T-helper 1 cell treated with Interleukin-12 subunit alpha and Interleukin-12 subunit beta and Interleukin-4 antibody, amounts not matched to agents 30 μg/mL and 1 μg/mL, for 36 hours (primary cell): ENCODE results near the gene WNT7B.

Experiments
- H3K27ac Mint-ChIP-seq: one replicate; pipeline ENCODE4 v1.8.0; 2021; ENCODE audit warnings: mild to moderate bottlenecking, mixed read lengths
- H3K27me3 Mint-ChIP-seq: one replicate; pipeline ENCODE4 v1.8.0; 2021; ENCODE audit warnings: low read depth, mixed read lengths
- H3K36me3 Mint-ChIP-seq: one replicate; pipeline ENCODE4 v1.8.0; 2021; ENCODE audit warnings: low read depth, mixed read lengths
- H3K4me1 Mint-ChIP-seq: one replicate; pipeline ENCODE4 v1.8.0; 2021; ENCODE audit warnings: low read depth, mixed read lengths
- H3K4me3 Mint-ChIP-seq: one replicate; pipeline ENCODE4 v1.8.0; 2021; ENCODE audit warnings: mild to moderate bottlenecking, moderate library complexity, mixed read lengths
- H3K9me3 Mint-ChIP-seq: one replicate; pipeline ENCODE4 v1.8.0; 2021; ENCODE audit warnings: mixed read lengths

The WNT7B gene

GRCh38 chr22:45993841-45994240, 16.9 kb upstream of the WNT7B start:
- Mint-ChIP-seq H3K4me3 (no peak overlapping the region), H3K27me3 (peaks cover 3% of the 10 kb centered on the region), H3K27ac (no peak overlapping the region), H3K9me3 (no peaks in the 10 kb centered on the region), H3K36me3 (no peaks in the 10 kb centered on the region), H3K4me1 (no peaks in the 10 kb centered on the region)

GRCh38 chr22:45993143-45993692, 16.3 kb upstream of the WNT7B start:
- no peak overlapping the region for H3K27ac Mint-ChIP-seq

GRCh38 chr22:45992737-45993136, 15.8 kb upstream of the WNT7B start:
- no peaks in the 10 kb centered on the region for H3K9me3 Mint-ChIP-seq
- no peaks in the 10 kb centered on the region for H3K36me3 Mint-ChIP-seq
- no peak overlapping the region for H3K4me3 Mint-ChIP-seq
- H3K4me1 Mint-ChIP-seq: no peaks in the 10 kb centered on the region
- peaks cover 3% of the 10 kb centered on the region for H3K27me3 Mint-ChIP-seq
- H3K27ac Mint-ChIP-seq: no peak overlapping the region

More at GRCh38 chr22:45993143-45993692, 16.3 kb upstream of the WNT7B start:
- Mint-ChIP-seq H3K9me3 (no peaks in the 10 kb centered on the region), H3K4me1 (no peaks in the 10 kb centered on the region), H3K36me3 (no peaks in the 10 kb centered on the region), H3K4me3 (no peak overlapping the region), H3K27me3 (peaks cover 3% of the 10 kb centered on the region)

GRCh38 chr22:45991098-45991497, 14.1 kb upstream of the WNT7B start:
- no peaks in the 10 kb centered on the region for H3K36me3 Mint-ChIP-seq

GRCh38 chr22:45987136-45987861, 10.3 kb upstream of the WNT7B start:
- Mint-ChIP-seq H3K27ac (no peak overlapping the region), H3K27me3 (peaks cover 3% of the 10 kb centered on the region), H3K9me3 (no peaks in the 10 kb centered on the region), H3K4me3 (no peak overlapping the region), H3K4me1 (no peaks in the 10 kb centered on the region), H3K36me3 (no peaks in the 10 kb centered on the region)

More at GRCh38 chr22:45991098-45991497, 14.1 kb upstream of the WNT7B start:
- Mint-ChIP-seq H3K27me3 (peaks cover 3% of the 10 kb centered on the region), H3K4me3 (no peak overlapping the region), H3K27ac (no peak overlapping the region), H3K4me1 (no peaks in the 10 kb centered on the region), H3K9me3 (no peaks in the 10 kb centered on the region)

- H3K36me3 Mint-ChIP-seq: no peaks in the 10 kb centered on the region
These were observed 7.5 kb upstream of the WNT7B start for GRCh38 chr22:45984316-45984916.

GRCh38 chr22:45983797-45984196, 6.8 kb upstream of the WNT7B start:
- H3K27ac Mint-ChIP-seq: no peak overlapping the region
- no peaks in the 10 kb centered on the region for H3K27me3 Mint-ChIP-seq
- no peaks in the 10 kb centered on the region for H3K4me1 Mint-ChIP-seq
- no peaks in the 10 kb centered on the region for H3K9me3 Mint-ChIP-seq
- H3K4me3 Mint-ChIP-seq: no peak overlapping the region
- no peaks in the 10 kb centered on the region for H3K36me3 Mint-ChIP-seq

More at GRCh38 chr22:45984316-45984916, 7.5 kb upstream of the WNT7B start:
- H3K27ac Mint-ChIP-seq: no peak overlapping the region
- H3K4me3 Mint-ChIP-seq: no peak overlapping the region
- no peaks in the 10 kb centered on the region for H3K27me3 Mint-ChIP-seq
- no peaks in the 10 kb centered on the region for H3K9me3 Mint-ChIP-seq
- H3K4me1 Mint-ChIP-seq: no peaks in the 10 kb centered on the region

GRCh38 chr22:45980761-45981160, 3.8 kb upstream of the WNT7B start:
- peaks cover 11% of the 10 kb centered on the region for H3K27me3 Mint-ChIP-seq
- H3K4me1 Mint-ChIP-seq: no peaks in the 10 kb centered on the region
- H3K4me3 Mint-ChIP-seq: no peak overlapping the region
- H3K36me3 Mint-ChIP-seq: no peaks in the 10 kb centered on the region
- no peaks in the 10 kb centered on the region for H3K9me3 Mint-ChIP-seq
- no peak overlapping the region for H3K27ac Mint-ChIP-seq

GRCh38 chr22:45980268-45980570, 3.3 kb upstream of the WNT7B start:
- Mint-ChIP-seq H3K9me3 (no peaks in the 10 kb centered on the region), H3K27ac (no peak overlapping the region), H3K27me3 (peaks cover 12% of the 10 kb centered on the region), H3K4me1 (no peaks in the 10 kb centered on the region), H3K4me3 (no peak overlapping the region), H3K36me3 (no peaks in the 10 kb centered on the region)

GRCh38 chr22:45978275-45978713, 1.3 kb upstream of the WNT7B start:
- Mint-ChIP-seq H3K4me3 (no peak overlapping the region), H3K4me1 (no peaks in the 10 kb centered on the region), H3K27ac (no peak overlapping the region), H3K27me3 (peaks cover 32% of the 10 kb centered on the region), H3K9me3 (no peaks in the 10 kb centered on the region), H3K36me3 (no peaks in the 10 kb centered on the region)

- Mint-ChIP-seq H3K4me3 (peak overlapping the region; percentile 8), H3K9me3 (no peaks in the 10 kb centered on the region), H3K27ac (no peak overlapping the region), H3K4me1 (no peaks in the 10 kb centered on the region), H3K27me3 (peaks cover 37% of the 10 kb centered on the region), H3K36me3 (no peaks in the 10 kb centered on the region)
These were observed 751 bp upstream of the WNT7B start for GRCh38 chr22:45977551-45978274.

- Mint-ChIP-seq H3K27me3 (peaks cover 39% of the 10 kb centered on the region), H3K9me3 (no peaks in the 10 kb centered on the region), H3K4me3 (no peak overlapping the region), H3K36me3 (no peaks in the 10 kb centered on the region), H3K27ac (no peak overlapping the region), H3K4me1 (no peaks in the 10 kb centered on the region)
These were observed 534 bp downstream of the WNT7B start for GRCh38 chr22:45976254-45977002.

GRCh38 chr22:45975164-45976161, 1.5 kb downstream of the WNT7B start:
- Mint-ChIP-seq H3K27me3 (peaks cover 47% of the 10 kb centered on the region), H3K36me3 (no peaks in the 10 kb centered on the region), H3K27ac (no peak overlapping the region), H3K4me1 (no peaks in the 10 kb centered on the region), H3K9me3 (no peaks in the 10 kb centered on the region), H3K4me3 (no peak overlapping the region)
